GM18502 (cell line): ENCODE data around the gene POLR3K.

Experiments used
- ATAC-seq: cut with Tn5 transposase; IDR thresholded peaks from one replicate; pipeline ENCODE4 v1.9.1; 2021; ENCODE audit warnings: mild to moderate bottlenecking; ENCODE audit not compliant: unreplicated experiment, poor library complexity

Gene POLR3K

GRCh38 chr16:79151-80054 lies 26.0 kb upstream of the POLR3K start:
- no peak for ATAC-seq

- peak; percentile 29 for ATAC-seq
Observed at GRCh38 chr16:78444-79150, 25.2 kb upstream of the POLR3K start.

GRCh38 chr16:77807-78443 lies 24.5 kb upstream of the POLR3K start, which contains the start of gene MPG:
MPG (plus strand) TSS chr16:78225; CDS start chr16:78310, 85 bp downstream.
- ATAC-seq = peak; percentile 71

GRCh38 chr16:77273-77806 lies 23.9 kb upstream of the POLR3K start:
- peak; percentile 26 for ATAC-seq

- no peak for ATAC-seq
Observed at GRCh38 chr16:76535-77272, 23.3 kb upstream of the POLR3K start.

- ATAC-seq = no peak
Observed at GRCh38 chr16:75580-76501, 22.4 kb upstream of the POLR3K start.

- ATAC-seq = no peak
Observed at GRCh38 chr16:74747-75334, 21.4 kb upstream of the POLR3K start.

- ATAC-seq = no peak
Observed at GRCh38 chr16:74051-74746, 20.8 kb upstream of the POLR3K start.

- no peak for ATAC-seq
Observed at GRCh38 chr16:72561-73548, 19.4 kb upstream of the POLR3K start, which contains the start of gene RHBDF1. RHBDF1 (minus strand) TSS chr16:72631; CDS start chr16:65015, 7,616 bp downstream.

- no peak for ATAC-seq
Observed at GRCh38 chr16:71540-72401, 18.4 kb upstream of the POLR3K start.

- no peak for ATAC-seq
Observed at GRCh38 chr16:71210-71539, 17.8 kb upstream of the POLR3K start.

GRCh38 chr16:69181-69580 lies 15.8 kb upstream of the POLR3K start:
- ATAC-seq = no peak

GRCh38 chr16:67884-68789 lies 14.7 kb upstream of the POLR3K start:
- no peak for ATAC-seq

GRCh38 chr16:67183-67791 lies 13.9 kb upstream of the POLR3K start:
- ATAC-seq = no peak
